DMS 273 (cell line): Measurements from ENCODE around the gene SMTNL2.
"Not testable (repeated sequence)": the region's sequence is repeated elsewhere in the genome, so short reads cannot be mapped to it uniquely, and the experiment has no call there.

ENCODE experiments used
- DNase-seq: peaks from one replicate; lab custom pipeline; 2025; ENCODE audit not compliant: unreplicated experiment; lab: John Stamatoyannopoulos, UW

SMTNL2 gene

DNA sequence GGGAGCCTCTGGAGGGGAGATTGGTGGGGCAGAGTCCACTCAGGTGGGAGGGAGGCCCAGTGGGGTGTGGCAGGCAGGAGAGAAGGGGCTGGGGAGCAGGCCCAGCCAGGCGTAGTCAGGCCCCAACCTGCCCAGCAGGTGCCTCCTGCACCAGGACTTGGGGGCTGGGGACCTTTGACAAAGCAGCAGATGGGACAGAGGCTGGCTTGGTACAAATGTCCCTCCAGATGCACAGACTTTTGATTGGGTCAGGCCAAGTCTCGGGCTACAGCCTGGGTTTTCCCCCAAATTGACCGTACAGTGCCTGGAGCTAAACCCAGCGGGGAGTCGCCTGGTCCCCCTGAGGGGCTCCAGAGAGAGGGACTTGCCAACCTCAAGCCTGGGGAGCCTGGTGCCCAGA, 24.4 kb upstream of the SMTNL2 start:
- peak; percentile 35 for DNase-seq

GRCh38 chr17:4560421-4560820, 23.9 kb upstream of the SMTNL2 start, which contains the start of gene GGT6:
GGT6 (minus strand) TSS chr17:4560577; CDS start chr17:4560521, 56 bp downstream.
- DNase-seq: peak; percentile 35

GRCh38 chr17:4560837-4561256, 23.5 kb upstream of the SMTNL2 start:
- peak; percentile 26 for DNase-seq

DNA sequence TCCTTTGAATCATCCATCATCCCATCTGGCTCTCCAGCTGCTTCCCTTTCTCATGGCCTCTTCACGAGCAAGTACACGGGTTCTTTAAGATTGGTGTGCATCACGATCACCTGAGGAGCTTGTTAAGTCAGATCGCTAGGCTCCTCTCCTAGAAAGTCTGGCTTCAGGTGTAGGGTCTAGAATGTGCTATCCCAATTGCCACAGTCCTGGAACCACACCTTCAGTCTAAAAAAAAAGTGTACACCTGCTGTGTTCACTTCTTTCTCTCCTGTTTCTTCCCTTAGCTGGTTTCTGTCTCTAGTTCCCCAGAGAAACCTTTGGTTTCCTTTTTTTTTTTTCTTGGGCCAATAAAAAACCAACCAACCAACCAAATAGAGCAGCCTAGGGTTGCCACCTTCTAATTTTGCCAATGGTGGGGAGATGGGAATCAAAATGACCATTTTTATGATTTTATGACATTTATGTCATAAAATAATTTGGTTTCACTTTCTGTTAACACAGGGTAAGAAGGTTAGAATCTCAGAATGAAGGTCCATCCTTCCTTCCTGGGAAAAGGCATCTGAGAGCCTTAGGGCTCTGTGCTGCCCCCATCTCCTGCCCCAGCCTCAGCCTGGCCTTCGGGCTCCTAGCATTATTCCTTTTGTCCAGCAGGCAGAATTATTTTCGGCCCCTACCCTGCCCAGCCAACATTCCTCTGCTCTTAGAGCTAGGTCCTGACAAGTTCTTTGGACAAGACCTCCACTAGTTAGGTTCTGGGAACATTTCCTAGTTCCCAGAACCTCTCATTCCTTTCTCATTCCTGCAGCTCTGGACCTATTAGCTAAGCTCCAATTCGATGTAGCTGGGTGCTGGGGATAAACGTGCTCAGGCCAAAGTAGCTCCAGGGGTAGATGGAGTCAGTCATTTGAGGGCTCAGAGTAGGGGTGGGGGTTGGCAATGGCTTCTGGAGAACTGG, 22.0 kb upstream of the SMTNL2 start:
- DNase-seq: peak; percentile 22

- DNase-seq: peak; percentile 88
Measured at GRCh38 chr17:4565209-4566141, 18.9 kb upstream of the SMTNL2 start.

DNA sequence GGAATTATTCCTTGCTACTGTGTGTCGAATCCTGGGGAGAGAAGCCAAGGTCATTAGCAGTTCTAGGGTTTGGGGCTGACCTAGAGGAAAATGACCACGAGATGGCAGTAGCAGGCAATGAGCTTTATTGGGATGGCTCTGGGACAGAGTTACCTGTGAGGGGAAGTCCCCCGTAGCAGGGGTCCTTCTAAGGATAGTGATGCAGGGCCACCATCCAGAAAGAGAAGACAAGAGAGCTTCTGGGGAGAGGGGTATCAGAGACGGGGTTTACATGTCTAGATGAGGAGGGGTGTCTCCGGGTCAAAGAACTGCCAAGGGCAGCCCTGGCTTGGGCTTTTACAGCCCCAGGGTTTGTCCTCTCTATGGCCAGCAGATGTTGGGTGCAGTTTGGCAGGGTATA, 17.5 kb upstream of the SMTNL2 start:
- peak; percentile 81 for DNase-seq

GRCh38 chr17:4569591-4569990, 14.7 kb upstream of the SMTNL2 start:
- no peak for DNase-seq

- DNase-seq: no peak
Measured at GRCh38 chr17:4572131-4572530, 12.2 kb upstream of the SMTNL2 start.

- no peak for DNase-seq
Measured at GRCh38 chr17:4573115-4573514, 11.2 kb upstream of the SMTNL2 start.

DNA sequence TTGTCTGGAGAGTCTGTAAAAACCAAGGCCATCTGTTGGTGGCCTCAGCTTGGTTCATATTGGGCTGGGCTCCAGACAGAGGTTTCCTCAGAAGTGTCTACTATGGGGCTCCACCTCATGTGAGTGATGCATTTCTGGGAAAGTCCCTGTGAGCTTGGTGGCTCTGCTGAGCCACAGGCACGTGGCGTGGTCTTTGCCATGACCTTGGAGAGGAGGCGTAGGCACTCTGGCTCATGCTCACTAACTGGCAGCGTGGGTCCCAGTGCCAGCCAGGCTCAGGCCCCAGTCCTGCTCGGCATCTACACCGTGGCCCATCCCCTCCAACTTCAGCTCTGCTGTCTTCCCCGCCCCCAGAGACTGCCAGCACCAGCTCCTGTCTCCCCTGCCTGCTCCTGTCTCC, 10.7 kb upstream of the SMTNL2 start:
- no peak for DNase-seq

GRCh38 chr17:4574448-4575045, 9.8 kb upstream of the SMTNL2 start:
- no peak for DNase-seq

GRCh38 chr17:4576161-4576558, 8.2 kb upstream of the SMTNL2 start:
- no peak for DNase-seq

- DNase-seq: no peak
Measured at GRCh38 chr17:4576729-4577322, 7.5 kb upstream of the SMTNL2 start.

GRCh38 chr17:4577386-4577993, 6.8 kb upstream of the SMTNL2 start:
- DNase-seq: no peak

- DNase-seq: not testable (repeated sequence)
Measured at GRCh38 chr17:4578349-4578748, 6.0 kb upstream of the SMTNL2 start.

DNA sequence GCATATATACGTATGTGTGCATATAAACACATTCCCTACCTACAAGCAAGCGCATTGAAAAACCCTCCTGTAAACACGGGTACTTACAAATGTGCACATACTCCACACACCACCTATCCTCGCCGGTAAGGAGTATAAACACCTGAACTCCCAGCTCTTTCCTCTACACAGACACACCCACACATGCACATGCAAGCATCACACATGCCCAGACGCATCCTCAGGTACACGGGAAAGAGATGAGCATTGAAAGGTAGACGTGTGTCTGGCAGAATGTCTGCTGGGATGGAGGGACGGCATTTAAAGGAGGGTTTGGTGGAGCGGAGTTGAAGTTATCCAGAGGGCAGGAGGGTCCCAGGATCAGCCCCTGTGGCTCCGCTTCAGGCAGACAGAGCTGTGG, 4.7 kb upstream of the SMTNL2 start:
- no peak for DNase-seq

- DNase-seq: no peak
Measured at GRCh38 chr17:4580291-4580690, 4.0 kb upstream of the SMTNL2 start.

DNA sequence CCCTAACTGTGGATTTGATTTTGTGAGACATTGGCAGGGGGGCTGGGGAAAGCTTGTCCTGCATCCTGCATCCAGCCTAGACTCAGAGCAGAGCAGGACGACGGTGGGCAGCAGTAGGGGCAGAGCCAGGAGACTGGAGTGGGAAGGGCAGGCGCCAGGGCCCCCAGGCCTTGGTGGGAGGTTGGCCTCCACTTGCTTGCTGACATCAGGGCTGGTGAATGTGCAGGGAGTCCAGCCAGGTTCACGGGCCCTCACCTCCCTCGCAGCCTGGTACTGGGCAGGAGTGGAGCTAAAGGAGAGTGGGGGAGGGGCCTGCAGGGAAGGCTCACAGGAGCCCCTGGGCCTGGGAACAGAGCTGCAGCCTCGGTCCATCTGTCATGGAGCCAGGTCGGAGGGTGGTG, 2.2 kb upstream of the SMTNL2 start:
- DNase-seq: no peak

- DNase-seq: no peak
Measured at GRCh38 chr17:4582691-4583090, 1.6 kb upstream of the SMTNL2 start.

GRCh38 chr17:4583206-4583605, 1.1 kb upstream of the SMTNL2 start:
- no peak for DNase-seq

GRCh38 chr17:4583782-4584100, 588 bp upstream of the SMTNL2 start:
- peak; percentile 60 for DNase-seq
